Ramos (cell line): ENCODE measurements around the gene FOXK1.

Experiments
- in situ Hi-C: fragments of 300-500 bp; cut with MboI; formaldehyde crosslinking; loops from one replicate; pipeline ENCODE4 v1.14.3; 2022; ENCODE audit warnings: low sequenced_read_pairs; ENCODE audit not compliant: unreplicated experiment

Gene FOXK1

DNA sequence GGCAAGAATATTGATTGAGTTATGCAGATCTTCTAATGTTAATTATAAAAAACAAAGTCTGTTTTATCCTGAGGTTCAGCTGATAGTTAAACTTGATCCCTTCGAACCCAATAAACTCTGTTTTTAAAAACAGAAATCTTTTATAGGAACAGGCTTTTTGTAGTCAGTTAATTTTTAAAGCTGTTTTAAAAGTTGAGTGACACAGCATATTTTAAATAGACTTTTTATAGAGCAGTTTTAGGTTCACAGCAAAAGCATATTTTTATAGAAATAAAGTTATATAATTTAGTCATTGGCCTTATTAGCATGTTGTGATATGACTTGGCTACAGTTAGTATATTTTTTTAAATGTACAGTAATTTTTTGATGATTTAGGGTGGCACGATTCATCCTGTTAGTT lies 11.1 kb downstream of the FOXK1 start:
- in situ Hi-C loops = no loop called here

DNA sequence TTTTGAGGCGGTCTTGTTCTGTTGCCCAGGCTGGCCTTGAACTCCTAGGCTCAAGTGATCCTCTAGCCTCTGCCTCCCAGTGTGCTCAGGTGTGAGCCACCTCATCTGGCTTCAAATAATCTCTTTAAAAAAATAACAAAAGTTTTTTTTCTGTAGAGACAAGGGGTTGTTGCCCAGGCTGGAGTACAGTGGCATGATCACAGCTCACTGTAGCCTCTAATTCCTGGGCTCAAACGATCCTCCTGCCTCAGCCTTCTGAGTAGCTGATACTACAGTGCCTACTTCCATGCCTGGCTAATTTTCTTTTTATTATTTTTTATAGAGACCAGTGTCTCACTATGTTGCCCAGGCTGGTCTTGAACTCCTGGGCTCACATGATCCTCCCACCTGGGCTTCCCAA lies 11.7 kb downstream of the FOXK1 start:
- in situ Hi-C loops = no loop called here

DNA sequence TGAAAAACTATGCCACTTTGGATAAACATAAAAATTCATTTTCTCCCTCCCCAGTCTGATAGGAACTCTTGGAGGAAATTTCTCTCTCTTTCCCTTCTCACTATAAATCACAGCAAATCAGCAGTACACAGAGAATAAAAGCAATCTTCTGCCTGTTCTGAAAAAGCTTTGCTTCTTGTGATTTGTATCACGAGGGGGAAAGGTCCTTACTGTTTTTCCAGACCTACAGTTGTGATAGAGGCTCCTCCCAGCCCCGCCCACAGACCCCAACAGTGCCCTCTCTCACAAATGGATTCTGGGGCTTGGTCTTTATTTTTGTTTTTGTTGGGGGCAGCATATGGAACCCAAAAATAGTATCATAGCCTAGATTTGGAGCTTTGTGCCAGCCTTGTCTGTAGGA lies 12.2 kb downstream of the FOXK1 start:
- in situ Hi-C loops = no loop called here

DNA sequence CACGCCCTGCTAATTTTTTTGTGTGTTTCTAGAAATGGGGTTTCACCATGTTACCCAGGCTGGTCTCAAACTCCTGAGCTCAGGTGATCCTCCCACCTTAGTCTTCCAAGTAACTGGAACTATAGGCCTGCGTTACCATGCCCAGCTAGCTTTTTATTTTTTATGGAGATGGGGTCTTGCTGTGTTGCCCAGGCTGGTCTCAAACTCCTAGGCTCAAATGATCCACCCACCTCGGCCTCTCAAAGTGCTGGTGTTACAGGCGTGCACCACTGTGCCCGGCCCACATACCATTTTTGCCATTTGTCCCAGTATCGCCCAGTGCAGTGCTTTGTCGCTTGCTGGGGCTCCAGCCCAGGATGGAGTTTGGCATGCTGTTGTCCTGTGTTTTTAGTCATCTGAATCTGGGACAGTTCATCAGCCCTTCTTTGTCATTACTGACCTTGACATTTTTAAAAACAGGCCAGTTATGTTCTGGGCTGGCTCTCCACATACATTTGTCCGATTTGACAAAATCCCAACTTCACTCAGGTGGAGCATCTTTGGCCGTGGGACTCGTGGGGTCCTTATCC lies 16.7 kb downstream of the FOXK1 start:
- in situ Hi-C loops = no loop called here

DNA sequence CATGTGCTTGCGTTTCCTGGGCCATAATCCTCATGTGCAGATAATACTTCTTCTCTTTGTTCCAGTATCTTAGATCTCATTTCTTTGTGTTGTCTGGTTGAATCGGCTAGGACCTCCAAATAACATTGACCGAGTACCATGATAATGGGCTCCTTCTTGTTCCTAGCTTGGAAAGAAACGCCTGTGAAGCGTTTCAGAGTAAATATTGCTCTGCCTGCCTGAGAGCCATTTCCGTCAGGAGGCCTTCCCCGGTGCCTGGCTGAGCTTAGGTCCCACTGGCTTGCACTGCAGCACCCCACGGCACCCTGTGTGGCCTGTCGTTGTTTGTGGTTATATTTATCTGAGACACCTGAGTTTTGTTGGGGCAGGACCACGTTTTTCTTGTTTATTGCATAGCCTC lies 17.7 kb downstream of the FOXK1 start:
- in situ Hi-C loops = no loop called here

DNA sequence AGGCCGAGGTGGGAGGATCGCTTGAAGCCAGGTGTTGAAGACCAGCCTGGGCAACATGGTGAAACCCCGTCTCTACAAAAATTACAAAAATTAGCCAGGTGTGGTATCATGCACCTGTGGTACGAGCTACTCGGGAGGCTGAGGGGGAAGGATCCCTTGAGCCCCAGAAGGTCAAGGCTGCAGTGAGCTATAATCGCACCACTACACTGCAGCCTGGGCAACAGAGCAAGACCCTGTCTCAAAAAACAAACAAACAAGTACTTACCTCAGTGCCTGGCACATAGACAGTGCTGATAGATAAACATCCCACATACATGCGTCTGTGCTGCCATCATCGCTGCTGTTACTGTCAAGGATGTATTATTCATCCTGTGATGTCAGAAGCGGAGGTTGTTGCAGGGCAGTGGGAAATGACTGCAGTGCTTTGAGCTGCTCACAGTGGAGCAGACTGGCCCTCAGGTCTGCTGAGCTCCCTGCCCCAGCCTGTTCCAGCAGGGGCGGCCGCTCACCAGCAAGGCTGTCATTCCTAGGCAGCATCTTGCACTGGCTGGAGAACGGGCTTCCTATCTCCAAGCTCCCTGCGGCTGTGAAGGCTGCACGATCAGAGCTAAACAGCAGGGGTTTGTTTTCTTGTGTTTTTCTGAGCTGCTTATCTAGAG lies 18.6 kb downstream of the FOXK1 start:
- in situ Hi-C loops = no loop called here

DNA sequence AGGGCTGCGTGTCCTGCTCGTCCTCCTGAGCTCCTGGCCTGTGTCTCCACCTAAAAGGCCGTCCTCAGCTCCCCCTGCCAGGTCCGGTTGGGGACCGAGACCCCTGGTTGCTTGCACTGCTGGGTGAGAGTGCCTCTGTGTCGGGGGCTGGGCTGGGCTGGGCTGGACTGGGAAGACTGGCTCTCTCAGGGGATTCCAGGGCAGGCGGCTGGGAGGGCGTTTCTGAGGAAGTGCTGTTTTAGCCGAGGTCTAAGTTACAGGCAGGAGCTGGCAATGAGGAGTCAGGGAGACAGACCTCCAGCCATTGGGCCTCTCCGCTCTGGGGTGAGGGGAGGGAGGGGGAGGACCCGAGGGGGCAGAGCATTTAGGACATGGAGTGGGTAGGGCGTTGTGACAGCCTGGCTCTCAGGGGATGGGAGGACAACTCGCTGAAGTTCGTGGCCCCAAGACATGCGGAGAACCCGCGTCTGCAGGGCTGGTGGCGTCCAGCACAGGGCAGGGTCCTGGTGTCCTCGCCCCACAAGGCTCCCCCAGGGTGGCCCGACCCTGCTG lies 20.9 kb downstream of the FOXK1 start:
- in situ Hi-C loops = no loop called here

DNA sequence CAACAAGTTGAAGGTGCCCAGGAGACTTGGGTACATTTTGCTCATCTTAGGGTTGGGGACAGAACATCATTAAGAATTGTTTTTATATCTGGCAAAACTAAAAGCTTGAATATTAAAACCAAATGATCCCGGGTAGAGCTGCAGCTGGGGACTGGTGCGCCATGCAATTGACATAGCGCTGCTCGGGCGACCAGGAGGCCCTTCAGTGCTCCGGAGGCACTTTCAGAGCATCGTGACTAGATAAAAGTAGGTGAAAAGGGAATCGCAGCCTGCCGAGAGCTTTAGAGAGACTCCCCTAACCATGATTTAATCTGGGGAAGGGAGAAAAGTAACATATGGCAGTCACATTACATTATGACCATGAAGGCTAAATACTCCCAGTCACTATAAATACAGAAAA lies 21.4 kb downstream of the FOXK1 start:
- in situ Hi-C loops = no loop called here

DNA sequence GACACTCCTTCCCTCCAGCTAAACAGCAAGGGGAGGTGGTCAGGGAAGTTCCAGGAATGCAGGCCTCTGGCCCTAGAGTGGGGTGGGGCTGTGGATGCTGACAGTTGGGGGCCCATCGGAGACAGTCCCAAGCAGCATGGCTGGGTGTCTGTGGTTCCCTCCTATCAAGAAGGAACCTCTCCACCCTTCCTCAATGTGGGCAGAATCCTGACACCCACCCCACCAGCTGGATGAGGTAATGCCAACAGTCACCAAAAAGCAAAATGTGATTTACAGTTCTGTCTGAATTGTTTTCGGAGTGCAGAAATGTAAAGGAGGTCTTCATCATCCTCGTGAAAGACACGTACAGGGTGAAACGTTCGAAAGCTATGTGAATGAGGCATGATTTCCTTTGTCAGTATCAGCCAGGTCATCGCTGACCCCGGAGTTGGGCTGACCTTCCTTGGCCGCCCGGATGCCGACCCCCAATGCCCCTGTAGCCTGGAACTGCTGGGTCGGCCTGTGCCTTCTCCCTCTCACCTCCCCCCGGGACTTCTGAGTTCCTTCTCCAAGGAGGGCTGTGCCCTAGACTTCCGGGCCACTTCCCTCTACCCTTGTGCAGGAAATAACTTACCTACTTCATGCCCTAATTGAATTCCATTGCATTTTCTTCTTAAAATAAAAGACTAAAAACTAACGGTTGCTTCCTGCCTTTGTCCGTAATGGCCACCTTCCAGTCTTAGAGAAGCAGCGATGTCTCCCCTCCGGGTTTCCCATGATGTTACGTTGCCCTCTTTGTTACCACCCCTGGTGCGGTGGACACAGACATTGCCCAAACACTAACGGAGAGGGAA lies 24.5 kb downstream of the FOXK1 start:
- in situ Hi-C loops = no loop called here

DNA sequence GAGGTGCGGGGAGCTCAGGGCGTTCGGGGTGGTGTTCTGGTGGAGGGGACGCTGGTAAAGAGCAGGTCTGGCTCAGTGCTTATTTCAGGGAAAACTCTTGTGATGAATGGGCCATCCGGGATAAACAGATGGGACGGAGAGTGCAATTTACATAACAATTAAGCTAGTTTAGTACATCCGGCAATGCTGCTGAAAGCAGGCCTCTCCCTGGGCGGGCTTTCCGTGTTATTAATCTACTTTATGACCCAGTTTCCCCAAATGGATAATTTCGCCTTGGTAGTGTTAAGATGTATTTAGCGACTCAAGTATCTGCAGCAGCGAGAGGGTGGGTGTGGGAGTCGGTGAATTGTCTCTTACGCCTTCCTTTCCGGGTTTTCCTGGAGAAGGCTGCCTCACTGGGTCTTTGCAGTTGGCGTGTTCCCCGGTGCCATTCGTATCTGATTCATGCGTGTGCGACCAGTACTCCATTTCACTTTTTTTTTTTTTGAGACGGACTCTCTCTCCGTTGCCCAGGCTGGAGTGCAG lies 25.2 kb downstream of the FOXK1 start:
- in situ Hi-C loops = no loop called here

DNA sequence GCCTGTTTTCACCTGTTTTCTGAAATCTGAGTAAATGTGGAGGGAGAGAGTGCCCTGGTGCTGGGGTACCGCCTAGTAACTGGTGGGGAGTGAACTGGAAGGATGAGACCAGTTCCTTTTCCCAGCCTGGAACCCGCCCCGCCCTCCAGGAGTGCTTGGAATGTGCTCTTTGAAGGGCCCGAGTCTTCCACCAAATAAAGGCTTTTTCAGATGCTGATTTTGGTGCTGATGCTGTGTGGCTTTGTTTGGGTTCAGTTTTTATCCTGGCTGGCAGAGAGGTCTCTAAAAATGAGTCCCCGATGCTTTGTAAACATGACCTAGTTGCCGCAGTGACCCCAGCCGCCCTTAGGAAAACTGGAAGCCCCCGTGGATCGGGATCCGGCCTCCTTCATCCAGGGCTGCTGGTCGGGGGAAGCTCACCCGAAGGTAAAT lies 25.9 kb downstream of the FOXK1 start:
- in situ Hi-C loops = no loop called here

DNA sequence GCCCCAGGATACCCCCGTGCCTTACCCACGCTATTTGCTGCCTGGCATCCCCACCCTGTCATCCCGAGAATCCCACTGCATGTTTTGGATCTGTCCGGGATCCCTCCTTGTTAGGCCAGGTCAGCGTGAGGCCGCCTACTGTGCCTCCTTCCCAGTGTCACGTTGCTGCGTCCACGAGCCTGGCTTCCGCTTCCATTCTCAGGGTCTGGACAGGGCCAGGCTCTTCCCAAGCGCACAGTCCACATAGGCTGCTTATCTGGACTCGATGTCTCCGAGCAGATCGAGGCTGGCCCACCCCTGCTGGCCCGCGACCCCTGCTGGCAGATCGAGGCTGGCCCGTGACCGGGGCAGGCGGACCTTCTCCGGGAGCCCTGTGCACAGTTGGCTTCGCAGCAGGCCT lies 27.1 kb downstream of the FOXK1 start:
- in situ Hi-C loops = no loop called here

DNA sequence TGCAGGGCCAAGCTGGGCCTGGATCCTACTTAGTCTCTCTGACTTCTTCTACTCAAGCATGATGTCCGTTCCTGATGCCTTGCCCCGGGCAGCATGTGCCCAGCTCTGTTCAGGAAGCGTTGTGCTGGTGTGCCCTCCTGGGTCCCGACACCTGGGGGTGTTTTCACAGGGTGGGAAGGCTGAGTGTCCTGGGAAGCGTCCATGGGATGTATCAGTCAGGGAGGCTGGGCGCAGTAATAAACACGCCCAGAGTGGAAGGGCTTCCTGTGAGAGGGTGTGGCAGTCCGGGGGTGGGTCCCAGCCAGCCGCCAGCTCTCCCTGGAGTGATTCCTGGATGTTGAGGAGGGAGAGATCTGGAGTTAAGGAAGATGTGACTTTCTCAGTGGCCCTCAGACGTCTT lies 29.0 kb downstream of the FOXK1 start:
- in situ Hi-C loops = no loop called here

DNA sequence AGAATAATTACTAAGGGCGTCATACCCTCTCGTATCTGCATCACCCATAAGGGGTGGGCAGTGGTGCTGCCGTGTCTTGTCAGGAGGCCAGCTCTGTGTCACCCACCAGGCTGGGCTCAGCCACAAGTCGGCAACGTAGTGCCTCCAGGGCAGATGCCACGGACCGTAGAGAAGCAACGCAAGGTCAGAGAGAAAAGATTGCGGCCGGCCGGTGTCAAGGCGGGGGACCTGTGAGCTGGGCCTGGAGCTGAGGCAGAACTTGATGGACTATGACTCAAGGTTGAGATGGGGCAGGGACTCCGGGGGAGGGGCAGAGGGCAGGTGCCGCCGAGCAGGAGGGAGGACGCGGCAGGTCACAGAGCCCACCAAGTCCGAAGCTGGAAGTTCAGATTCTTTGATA lies 29.5 kb downstream of the FOXK1 start:
- in situ Hi-C loops = no loop called here

DNA sequence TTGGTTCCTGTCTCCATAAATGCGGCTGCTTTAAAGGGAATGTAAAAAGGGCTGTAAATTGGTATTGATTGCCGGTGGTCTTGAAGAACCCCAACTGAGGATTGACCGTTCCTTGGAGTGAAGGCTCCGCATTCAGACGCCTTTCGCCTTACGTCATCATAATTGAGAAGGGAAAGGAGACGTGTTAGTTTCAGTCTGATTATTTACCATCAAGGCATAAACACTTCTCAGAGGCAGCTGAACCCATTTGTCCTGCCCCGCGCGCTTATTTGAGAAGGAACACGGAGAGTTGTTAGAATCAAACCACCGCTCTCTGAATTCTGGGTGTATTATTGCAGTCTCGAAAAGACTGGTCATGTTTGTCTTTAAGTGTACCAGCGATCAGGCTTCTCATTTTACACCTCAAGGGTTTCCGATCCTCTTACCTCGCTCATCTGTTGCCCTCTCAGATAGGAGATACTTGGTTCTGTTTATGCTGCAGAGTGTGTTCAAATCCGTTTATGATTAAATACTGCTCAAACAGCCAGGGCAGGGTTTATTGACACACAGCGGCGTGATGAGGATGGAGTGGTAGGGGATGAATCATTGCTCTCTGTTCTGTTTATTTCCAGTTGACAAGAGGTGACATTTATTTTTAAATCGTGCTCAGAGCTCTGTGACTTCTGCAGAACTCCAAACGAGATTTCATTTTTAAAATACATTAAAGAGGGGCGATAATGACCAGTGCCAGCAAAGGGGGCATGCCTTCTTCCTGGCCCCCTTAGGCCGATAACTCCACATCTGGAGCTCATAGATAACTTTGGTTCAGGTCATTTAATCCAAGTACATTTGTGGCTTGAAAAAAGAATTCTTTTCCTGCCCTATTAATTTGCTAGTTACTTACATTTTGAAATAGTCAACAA lies 30.4 kb downstream of the FOXK1 start:
- in situ Hi-C loops = no loop called here

DNA sequence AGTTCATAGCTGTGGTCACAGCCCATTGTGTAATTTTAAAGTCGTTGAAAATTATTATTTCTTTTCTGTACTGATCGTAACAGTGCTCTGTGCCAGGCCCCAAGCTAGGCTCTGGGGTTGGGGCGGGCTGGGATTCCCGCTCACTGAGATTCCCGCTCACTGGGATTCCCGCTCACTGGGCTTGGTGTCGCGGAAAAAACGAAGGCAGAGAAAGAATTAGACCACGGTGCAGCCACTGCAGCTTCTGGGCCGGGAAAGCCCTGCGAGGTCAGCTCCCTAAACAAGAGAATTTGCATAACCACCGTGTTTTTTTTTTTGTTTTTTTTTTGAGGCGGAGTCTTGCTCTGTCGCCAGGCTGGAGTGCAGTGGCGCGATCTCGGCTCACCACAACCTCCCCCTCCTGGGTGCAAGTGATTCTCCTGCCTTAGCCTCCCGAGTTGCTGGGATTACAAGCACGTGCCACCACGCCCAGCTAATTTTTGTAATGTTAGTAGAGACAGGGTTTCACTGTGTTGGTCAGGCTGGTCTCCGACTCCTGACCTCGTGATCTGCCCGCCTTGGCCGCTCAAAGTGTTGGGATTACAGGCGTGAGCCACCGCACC lies 31.2 kb downstream of the FOXK1 start:
- in situ Hi-C loops = no loop called here

DNA sequence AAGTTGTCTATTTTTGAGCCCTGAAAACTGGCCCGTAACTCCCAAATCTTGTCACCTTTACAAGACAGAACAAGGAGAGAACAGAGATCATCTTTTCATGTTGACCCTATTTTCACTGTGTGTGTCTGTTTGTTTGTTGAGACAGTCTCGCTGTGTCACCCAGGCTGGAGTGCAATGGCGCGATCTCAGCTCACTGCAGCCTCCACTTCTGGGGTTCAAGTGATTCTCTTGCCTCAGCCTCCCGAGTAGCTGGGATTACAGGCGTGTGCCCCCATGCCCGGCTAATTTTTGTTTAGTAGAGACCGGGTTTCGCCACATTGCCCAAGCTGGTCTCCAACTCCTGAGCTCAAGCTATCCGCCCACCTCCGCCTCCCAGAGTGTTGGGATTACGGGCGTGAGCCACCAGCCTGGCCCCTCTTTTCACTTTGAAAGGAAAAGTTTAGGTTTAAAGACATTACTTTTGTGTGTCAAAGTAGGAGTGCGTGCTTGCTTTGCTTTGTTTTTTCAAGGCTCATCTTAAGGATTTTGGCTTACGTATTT lies 32.1 kb downstream of the FOXK1 start:
- in situ Hi-C loops = no loop called here

DNA sequence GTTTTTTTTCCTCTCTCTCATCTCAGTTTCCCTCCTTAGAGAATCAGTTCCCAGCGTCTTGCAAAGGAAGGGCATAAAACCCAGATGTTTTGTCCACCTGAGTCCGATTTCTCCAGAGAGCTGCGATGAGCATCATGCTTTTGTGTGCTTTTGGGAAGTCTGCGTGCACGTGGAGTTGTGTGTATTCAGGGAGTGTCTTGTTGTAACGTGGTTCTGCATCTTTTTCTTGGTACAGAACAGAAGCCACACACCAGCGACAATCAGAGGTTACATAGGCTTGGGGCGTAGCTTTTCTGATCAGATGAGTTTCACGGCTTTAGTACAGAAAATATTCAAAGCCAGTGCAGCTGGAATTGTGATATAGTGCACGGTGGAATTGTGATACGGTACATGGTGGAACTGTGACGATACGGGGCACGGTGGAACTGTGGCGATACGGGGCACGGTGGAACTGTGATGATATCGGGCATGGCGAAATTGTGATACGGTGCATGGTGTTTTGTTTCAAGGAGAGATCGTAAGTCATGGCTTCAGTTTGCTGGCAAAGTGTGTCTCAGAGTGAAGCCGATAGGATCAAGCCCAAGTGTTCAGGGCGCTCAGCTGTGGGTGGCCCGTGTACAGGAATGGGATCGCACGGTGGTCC lies 32.8 kb downstream of the FOXK1 start:
- in situ Hi-C loops = no loop called here

DNA sequence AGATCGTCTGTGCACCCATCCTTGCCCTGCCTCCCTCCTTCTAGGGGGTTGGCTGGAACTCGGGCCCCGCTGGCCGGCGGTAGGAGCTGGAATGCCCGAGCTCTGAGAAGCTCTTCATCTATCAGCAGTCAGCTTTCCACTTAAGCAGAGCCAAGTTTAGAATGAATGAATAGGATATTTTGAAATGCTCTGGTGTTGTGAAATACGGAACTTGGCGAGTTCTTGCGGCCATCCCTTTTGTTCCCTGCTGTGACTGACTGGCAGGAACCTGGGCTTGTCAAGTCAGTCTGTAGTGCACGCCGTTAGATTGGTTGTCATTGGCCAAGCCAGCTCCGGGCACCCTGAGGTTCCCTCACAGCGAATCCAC lies 33.3 kb downstream of the FOXK1 start:
- in situ Hi-C loops = no loop called here
